DMS79 (cell line): ENCODE data around the gene CPSF7.

Experiments used
- DNase-seq: peaks from one replicate; lab custom pipeline; 2025; lab: John Stamatoyannopoulos, UW

Gene CPSF7

DNA sequence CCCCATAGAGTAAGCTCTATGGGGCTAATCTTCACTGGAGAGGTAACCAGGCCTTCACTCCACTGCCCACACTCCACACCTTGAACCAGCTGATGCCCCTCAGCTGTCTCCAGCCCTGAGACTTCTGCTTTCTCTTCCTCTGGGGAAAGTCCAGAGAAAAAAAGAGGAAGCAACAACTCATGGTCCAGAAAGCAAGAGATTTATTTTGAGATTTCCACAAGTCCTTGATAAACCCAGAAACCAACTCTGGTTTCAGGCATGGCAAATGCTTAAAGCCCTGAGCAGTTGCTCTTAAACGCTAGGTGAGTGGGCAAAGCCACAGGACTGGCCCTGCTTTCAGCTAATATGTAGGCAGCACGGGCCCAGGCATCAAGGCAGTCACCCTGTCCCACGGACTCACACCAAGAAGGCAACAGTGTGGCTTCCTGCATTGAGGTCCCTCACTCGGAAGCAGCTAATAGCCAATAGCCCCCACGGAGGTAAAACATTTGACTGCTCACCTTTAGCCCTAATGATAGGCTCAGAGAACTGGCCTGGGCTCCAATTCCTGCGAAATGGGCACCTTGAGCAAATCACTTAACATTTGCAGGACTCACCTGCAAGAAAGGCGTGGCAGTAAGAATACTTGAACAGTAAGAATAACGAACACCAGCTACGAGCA, 72.4 kb downstream of the CPSF7 start:
- no peak for DNase-seq

DNA sequence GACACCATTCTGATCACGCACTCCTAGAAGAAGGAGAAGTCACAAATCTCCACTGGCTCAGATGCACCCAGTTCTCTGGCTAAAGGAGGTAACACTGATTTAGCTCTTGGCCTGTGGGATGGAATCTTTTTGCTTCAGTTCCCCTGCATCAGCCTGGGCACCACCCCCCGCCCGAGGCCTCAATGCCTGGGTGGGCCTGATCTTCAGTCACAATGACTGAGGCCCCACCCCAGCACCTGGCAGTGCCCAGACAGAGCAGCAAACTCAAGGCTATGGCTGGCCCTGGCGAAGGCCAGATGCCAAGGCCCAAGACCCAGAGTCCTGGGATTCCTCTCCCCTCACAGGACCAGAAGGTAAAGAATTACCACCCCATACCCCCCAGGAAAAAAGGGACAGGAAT, 73.1 kb downstream of the CPSF7 start:
- no peak for DNase-seq

DNA sequence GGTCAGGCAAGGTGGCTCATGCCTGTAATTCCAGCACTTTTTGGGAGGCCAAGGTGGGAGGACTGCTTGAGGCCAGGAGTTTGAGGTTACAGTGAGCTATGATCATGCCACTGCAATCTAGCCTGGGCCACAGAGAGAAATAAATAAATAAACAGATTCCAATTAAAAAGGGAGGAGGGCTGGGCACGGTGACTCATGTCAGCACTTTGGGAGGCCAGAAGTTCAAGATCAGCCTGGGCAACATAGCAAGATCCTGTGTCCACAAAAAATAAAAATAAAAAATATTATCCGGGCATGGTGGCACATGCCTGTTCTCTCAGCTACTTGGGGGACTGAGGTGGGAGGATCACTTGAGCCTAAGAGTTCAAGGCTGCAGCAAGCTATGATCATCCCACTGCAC, 75.6 kb downstream of the CPSF7 start:
- DNase-seq = no peak

DNA sequence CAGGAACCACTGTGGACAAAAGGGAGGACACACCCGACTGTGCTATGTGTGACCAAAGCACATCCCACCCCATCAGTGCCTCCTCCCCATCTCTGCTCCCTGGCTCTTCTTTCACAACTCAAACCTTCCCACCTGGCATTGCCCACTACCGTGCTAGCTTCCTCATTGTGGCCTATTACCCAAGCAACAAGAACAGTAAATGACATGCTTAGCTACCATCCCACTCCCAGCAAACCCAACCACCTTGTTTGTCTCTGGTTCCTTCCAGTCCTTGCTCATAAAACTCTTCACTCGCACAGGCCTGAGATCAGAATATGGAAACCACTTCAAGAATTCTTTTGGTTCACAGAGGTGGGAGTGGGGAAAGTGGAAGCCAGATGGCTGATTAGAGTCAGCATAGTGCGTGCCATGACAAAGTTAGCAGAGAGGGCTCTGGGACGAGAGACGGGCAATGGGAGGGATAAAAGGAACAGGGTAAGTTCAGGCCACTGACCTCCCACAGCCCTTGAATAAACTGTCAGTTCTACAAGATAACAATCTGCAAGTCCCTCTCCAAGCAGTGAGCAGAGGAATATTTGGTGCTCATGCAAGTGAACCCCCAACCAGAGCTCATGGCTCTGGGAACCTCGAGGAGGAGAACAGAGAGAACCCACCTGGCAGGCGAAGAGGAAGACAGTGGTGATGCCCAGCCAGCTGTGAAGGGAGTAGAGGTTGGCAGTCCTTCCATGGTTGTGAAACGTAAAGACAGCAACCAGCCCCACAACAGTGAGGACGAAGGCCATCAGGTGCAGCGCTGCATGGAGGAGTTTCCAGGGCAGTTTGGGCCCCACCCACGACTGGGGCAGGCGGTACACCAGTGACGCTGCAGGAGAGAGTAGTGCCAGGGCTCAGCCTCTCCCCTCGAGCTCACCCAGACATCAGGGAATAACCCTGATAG, 76.4 kb downstream of the CPSF7 start:
- no peak for DNase-seq
